PC-3 (cell line): Measurements from ENCODE around the gene RASSF4. TPM values are rescaled to one million over a fixed set of nuclear protein-coding genes. Genes with fewer than 3 reads are reported as not detected.

Experiments
- ATAC-seq: fragments of 200-7000 bp; cut with Tn5 transposase; 2 replicates; pipeline ENCODE4 v1.9.1; 2020; ENCODE audit warnings: mild to moderate bottlenecking, moderate library complexity
- BruUV-seq: library from RNA; stranded (reverse); fragments of 400-500 nt; replicated peaks from 2 replicates; lab custom pipeline; 2021; lab: Mats Ljungman, UMichigan
- CTCF ChIA-PET: fragments of 300-600 bp; sonication (Branson Sonifier 250); formaldehyde crosslinking; loops from one replicate; lab custom pipeline; 2022; ENCODE audit warnings: antibody characterized with exemption; lab: Charles Lee
- POLR2A ChIA-PET: fragments of 300-600 bp; sonication (Branson Sonifier 250); formaldehyde crosslinking; loops from one replicate; lab custom pipeline; 2022; ENCODE audit warnings: antibody characterized with exemption; ENCODE audit not compliant: unreplicated experiment; lab: Charles Lee
- DNase-seq: peaks from one replicate; pipeline ENCODE4 v3.0.0-alpha.2; 2015
- H2AFZ ChIP-seq: fragments of 300-600 bp; sonication (generic); 2 replicates; pipeline ENCODE4 v1.6.0; 2016; ENCODE audit warnings: antibody characterized with exemption, low read length
- H3F3A ChIP-seq: fragments of 300-600 bp; sonication (generic); one replicate; pipeline ENCODE4 v1.6.0; 2017; ENCODE audit warnings: antibody characterized with exemption, low read length, control low read depth, mild to moderate bottlenecking; ENCODE audit not compliant: unreplicated experiment
- H3K27ac ChIP-seq: fragments of 300-600 bp; sonication (generic); 2 replicates; pipeline ENCODE4 v1.5.1; 2016; ENCODE audit warnings: mild to moderate bottlenecking, low read length
- H3K27me3 ChIP-seq: fragments of 300-600 bp; sonication (generic); 2 replicates; pipeline ENCODE4 v1.6.1; 2016; ENCODE audit warnings: low read length, mixed read lengths
- H3K36me3 ChIP-seq: fragments of 300-600 bp; sonication (generic); 2 replicates; pipeline ENCODE4 v1.6.1; 2016; ENCODE audit warnings: low read depth, mixed run types, low read length, mixed read lengths
- H3K4me1 ChIP-seq: fragments of 300-600 bp; sonication (generic); 2 replicates; pipeline ENCODE4 v1.5.1; 2016; ENCODE audit warnings: low read length; ENCODE audit not compliant: insufficient read depth
- H3K4me2 ChIP-seq: fragments of 300-600 bp; sonication (generic); 2 replicates; pipeline ENCODE4 v1.6.0; 2016; ENCODE audit warnings: low read length
- H3K4me3 ChIP-seq: fragments of 300-600 bp; sonication (generic); 2 replicates; pipeline ENCODE4 v1.5.1; 2016; ENCODE audit warnings: mild to moderate bottlenecking, low read length, mixed read lengths
- H3K79me2 ChIP-seq: fragments of 300-600 bp; sonication (generic); 2 replicates; pipeline ENCODE4 v1.6.1; 2017; ENCODE audit warnings: low read length, mixed read lengths
- H3K9ac ChIP-seq: fragments of 300-600 bp; sonication (generic); 2 replicates; pipeline ENCODE4 v1.6.0; 2016; ENCODE audit warnings: mild to moderate bottlenecking, low read length
- H3K9me2 ChIP-seq: fragments of 300-600 bp; sonication (generic); replicated peaks from 2 replicates; pipeline ENCODE4 v1.6.1; 2016; ENCODE audit warnings: mixed run types, low read length, mixed read lengths
- H3K9me3 ChIP-seq: fragments of 300-600 bp; sonication (generic); 2 replicates; pipeline ENCODE4 v1.6.1; 2016; ENCODE audit warnings: low read length, mixed read lengths
- H4K20me1 ChIP-seq: fragments of 300-600 bp; sonication (generic); 2 replicates; pipeline ENCODE4 v1.6.1; 2016; ENCODE audit warnings: low read length, mixed read lengths
- EZH2 ChIP-seq: fragments of 300-600 bp; sonication (generic); IDR thresholded peaks from one replicate; pipeline ENCODE4 v1.6.1; 2017; ENCODE audit warnings: antibody characterized with exemption, mild to moderate bottlenecking, low read length; ENCODE audit not compliant: unreplicated experiment
- EZH2phosphoT487 ChIP-seq: fragments of 300-600 bp; sonication (generic); IDR thresholded peaks from 2 replicates; pipeline ENCODE4 v1.6.1; 2018; ENCODE audit warnings: mild to moderate bottlenecking, antibody characterized with exemption, low read length, borderline replicate concordance
- intact Hi-C: fragments of 100-400 bp; cut with micrococcal nuclease; formaldehyde crosslinking; loops from 2 replicates; pipeline ENCODE4 v1.9.0; 2023
- total RNA-seq: library from RNA; depleted of rRNA; stranded (reverse); fragments of >200 nt; gene quantifications from 2 replicates; pipeline ENCODE4 v1.2.3, GENCODE V29; 2014
- TF ChIP-seq, protein P1 (sequence below): fragments of 300-600 bp; sonication (generic); conservative IDR thresholded peaks from 2 replicates; pipeline ENCODE4 v1.5.1; 2017; ENCODE audit warnings: antibody characterized with exemption, low read depth, mild to moderate bottlenecking, low read length

RASSF4 gene
- total RNA-seq, 1 experiment from 2014 or later, result 8.7 TPM

DNA sequence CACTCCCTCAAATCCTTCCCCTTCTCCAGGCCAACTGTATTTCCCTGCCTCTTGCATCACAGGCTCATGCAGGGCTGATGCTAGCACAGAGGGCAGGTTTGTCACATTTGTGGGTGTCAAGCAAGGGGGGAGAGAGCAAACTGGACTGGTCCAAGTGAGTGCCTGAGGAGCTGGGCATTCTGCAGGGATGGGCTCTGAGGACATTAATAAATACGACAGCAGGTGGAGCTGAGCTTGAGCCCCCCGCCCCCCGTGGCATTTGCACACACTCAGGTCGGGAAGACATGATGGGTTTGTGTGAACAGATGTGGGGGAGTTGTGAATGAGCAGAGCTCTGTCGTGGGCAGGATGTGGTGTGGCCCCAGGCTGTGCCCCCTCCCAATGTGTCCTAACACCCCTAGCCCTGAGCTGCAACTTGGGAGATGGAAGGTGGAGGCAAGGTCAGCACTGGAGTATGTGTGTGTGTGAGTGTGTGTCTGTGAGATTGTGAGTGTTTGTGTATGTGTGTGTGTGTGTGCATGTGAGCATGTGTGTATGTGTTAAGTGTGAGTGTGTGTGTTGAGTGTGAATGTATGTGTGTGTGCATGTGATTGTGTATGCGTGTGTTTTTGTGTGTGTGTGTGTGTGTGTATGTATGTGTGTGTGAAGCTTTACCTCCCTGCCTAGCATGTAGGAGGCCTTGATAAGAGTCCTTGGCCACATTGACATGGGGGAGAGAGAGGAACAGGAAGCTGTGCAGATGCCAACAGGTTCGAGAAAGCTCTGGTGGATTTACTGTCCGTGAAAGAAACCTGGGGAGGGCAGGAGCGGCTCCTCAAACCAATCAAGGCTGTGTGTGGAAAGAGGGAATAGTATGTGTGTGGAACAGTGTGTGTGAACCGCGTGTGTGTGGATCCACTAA is 9.1 kb downstream of the RASSF4 start:
- intact Hi-C loops, result no loop called here
- CTCF ChIA-PET, result no interaction called here

DNA sequence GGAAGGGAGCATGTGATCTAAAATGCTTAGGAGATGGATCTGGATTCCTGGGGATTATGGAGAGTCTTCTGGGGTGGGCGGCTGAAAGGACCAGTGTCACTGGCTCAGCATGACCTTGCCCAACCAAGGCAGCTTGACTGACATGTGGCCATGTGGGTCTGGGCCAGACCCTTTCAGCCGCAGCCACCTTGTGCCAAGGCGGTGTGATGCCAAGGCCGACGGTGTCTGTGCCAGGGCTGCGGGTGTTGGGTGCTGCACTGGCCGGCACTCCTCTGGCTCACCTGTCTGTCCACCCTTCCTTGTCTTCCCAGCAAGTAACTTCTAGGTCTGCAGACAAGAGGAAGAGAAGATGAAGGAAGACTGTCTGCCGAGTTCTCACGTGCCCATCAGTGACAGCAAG is 10.3 kb downstream of the RASSF4 start:
- CTCF ChIA-PET, result no interaction called here
- Histone ChIP-seq H3K9me2 (no peaks in the 10 kb centered on the region), H3K4me1 (peaks cover 10% of the 10 kb centered on the region), H3K4me3 (no peak overlapping the region), H3K9me3 (no peaks in the 10 kb centered on the region), H4K20me1 (no peaks in the 10 kb centered on the region), H3K36me3 (no peaks in the 10 kb centered on the region), H3K4me2 (no peak overlapping the region), H3F3A (no peaks in the 10 kb centered on the region), H3K9ac (no peak overlapping the region), H2AFZ (no peak overlapping the region), H3K27me3 (no peaks in the 10 kb centered on the region), H3K79me2 (no peaks in the 10 kb centered on the region), H3K27ac (no peak overlapping the region)
- POLR2A ChIA-PET, result no interaction called here
- intact Hi-C loops, result no loop called here
- TF ChIP-seq, protein P1, sequence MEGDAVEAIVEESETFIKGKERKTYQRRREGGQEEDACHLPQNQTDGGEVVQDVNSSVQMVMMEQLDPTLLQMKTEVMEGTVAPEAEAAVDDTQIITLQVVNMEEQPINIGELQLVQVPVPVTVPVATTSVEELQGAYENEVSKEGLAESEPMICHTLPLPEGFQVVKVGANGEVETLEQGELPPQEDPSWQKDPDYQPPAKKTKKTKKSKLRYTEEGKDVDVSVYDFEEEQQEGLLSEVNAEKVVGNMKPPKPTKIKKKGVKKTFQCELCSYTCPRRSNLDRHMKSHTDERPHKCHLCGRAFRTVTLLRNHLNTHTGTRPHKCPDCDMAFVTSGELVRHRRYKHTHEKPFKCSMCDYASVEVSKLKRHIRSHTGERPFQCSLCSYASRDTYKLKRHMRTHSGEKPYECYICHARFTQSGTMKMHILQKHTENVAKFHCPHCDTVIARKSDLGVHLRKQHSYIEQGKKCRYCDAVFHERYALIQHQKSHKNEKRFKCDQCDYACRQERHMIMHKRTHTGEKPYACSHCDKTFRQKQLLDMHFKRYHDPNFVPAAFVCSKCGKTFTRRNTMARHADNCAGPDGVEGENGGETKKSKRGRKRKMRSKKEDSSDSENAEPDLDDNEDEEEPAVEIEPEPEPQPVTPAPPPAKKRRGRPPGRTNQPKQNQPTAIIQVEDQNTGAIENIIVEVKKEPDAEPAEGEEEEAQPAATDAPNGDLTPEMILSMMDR, result no peak
- TF ChIP-seq EZH2, result no peak
- TF ChIP-seq EZH2phosphoT487, result no peak
- no peak for ATAC-seq
- BruUV-seq, result no TSS peak
- no peak for DNase-seq

More for the DNA sequence above, 9.1 kb downstream of the RASSF4 start:
- TF ChIP-seq, protein P1, result no peak
- TF ChIP-seq EZH2, result no peak
- no peak for TF ChIP-seq EZH2phosphoT487
- Histone ChIP-seq H3K4me2 (no peak overlapping the region), H2AFZ (no peak overlapping the region), H3K27ac (no peak overlapping the region), H3F3A (no peaks in the 10 kb centered on the region), H3K4me1 (no peaks in the 10 kb centered on the region), H3K9me3 (no peaks in the 10 kb centered on the region), H3K79me2 (no peaks in the 10 kb centered on the region), H3K27me3 (no peaks in the 10 kb centered on the region), H3K9me2 (no peaks in the 10 kb centered on the region), H3K9ac (no peak overlapping the region), H3K4me3 (no peak overlapping the region), H4K20me1 (no peaks in the 10 kb centered on the region), H3K36me3 (no peaks in the 10 kb centered on the region)
- ATAC-seq (no peak), DNase-seq (no peak)
- POLR2A ChIA-PET, result no interaction called here
- no TSS peak for BruUV-seq

DNA sequence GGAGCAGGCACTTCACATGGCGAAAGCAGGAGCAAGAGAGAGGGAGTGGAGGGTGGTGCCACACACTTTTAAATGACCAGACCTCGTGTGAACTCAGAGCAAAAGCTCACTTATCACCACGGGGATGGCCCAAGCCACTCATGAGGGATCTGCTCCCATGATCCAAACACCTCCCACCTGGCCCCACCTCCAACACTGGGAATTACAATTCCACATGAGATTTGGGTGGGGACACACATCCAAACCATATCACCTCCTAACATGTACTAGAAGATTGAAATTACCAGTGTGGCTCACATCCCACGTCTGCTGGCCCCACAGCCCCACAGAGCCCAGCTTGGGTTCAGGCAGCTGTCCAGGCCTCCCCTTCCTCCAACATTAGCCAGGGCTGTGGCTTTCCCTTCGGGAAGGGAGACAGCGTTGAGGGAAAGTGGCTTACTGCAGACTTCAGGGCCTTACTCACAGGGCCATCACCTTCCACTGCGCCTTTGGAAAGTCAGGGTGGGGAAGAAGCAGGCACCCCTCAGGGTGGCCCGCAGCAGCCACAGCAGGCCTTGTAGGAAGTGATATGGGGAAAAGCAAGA is 11.3 kb downstream of the RASSF4 start:
- H3K4me3 ChIP-seq, result no peak overlapping the region
- no peaks in the 10 kb centered on the region for H4K20me1 ChIP-seq
- DNase-seq, result no peak
- BruUV-seq, result no TSS peak
- peaks cover 18% of the 10 kb centered on the region for H3K4me1 ChIP-seq
- H3K4me2 ChIP-seq, result no peak overlapping the region
- TF ChIP-seq, protein P1, result no peak
- TF ChIP-seq EZH2phosphoT487 (no peak), EZH2 (no peak)
- no peaks in the 10 kb centered on the region for H3K36me3 ChIP-seq
- no peak overlapping the region for H2AFZ ChIP-seq
- no peaks in the 10 kb centered on the region for H3K27me3 ChIP-seq
- no peak overlapping the region for H3K9ac ChIP-seq
- ChIA-PET CTCF (no interaction called here), POLR2A (no interaction called here)
- intact Hi-C loops, result no loop called here
- no peaks in the 10 kb centered on the region for H3F3A ChIP-seq
- no peaks in the 10 kb centered on the region for H3K9me2 ChIP-seq
- H3K27ac ChIP-seq, result no peak overlapping the region
- H3K79me2 ChIP-seq, result no peaks in the 10 kb centered on the region
- H3K9me3 ChIP-seq, result no peaks in the 10 kb centered on the region
- no peak for ATAC-seq
